Neutrophil (primary cell): ENCODE measurements around the gene CDK4.

Experiments
- H3K27ac ChIP-seq: fragments of 200-600 bp; sonication (generic); 2 replicates; pipeline ENCODE4 v1.5.1; 2016; ENCODE audit warnings: mild to moderate bottlenecking, moderate library complexity
- H3K27me3 ChIP-seq: fragments of 200-600 bp; sonication (generic); 2 replicates; pipeline ENCODE4 v1.6.0; 2016; ENCODE audit warnings: mild to moderate bottlenecking
- H3K36me3 ChIP-seq: fragments of 200-600 bp; sonication (generic); 2 replicates; pipeline ENCODE4 v1.5.1; 2017
- H3K4me1 ChIP-seq, 2 experiments: fragments of 200-600 bp in 1 of 2; sonication (generic) in 1 of 2; 1 replicate in 1 of 2; 2 replicates in 1 of 2; pipeline versions ENCODE4 v1.5.1 to v1.6.1; 2013 to 2016; ENCODE audit warnings: low read depth in 1 of 2, low read length in 1 of 2, mild to moderate bottlenecking in 1 of 2, moderate library complexity in 1 of 2; ENCODE audit not compliant: control insufficient read depth in 1 of 2, insufficient read depth in 1 of 2
- H3K4me3 ChIP-seq, 2 experiments: fragments of 200-600 bp in 1 of 2; sonication (generic) in 1 of 2; 1 replicate in 1 of 2; 2 replicates in 1 of 2; pipeline ENCODE4 v1.5.1; 2013 to 2016; ENCODE audit warnings: low read depth in 1 of 2, low read length in 1 of 2, mild to moderate bottlenecking in 1 of 2, moderate library complexity in 1 of 2
- H3K9me3 ChIP-seq: fragments of 200-600 bp; sonication (generic); 2 replicates; pipeline ENCODE4 v1.5.1; 2016
- CTCF ChIP-seq: fragments of 200-600 bp; sonication (generic); IDR thresholded peaks from 2 replicates; pipeline ENCODE4 v1.5.1; 2016; ENCODE audit warnings: antibody characterized with exemption

CDK4 gene

GRCh38 chr12:57739387-57739786, 12.7 kb downstream of the CDK4 start:
- Histone ChIP-seq H3K9me3 (no peaks in the 10 kb centered on the region), H3K4me1 (peaks cover 51 to 54% of the 10 kb centered on the region in 2 experiments), H3K27me3 (no peaks in the 10 kb centered on the region), H3K36me3 (peaks cover 54% of the 10 kb centered on the region), H3K4me3 (no peak overlapping the region), H3K27ac (peak overlapping the region; percentile 94)
- TF ChIP-seq CTCF, result no peak

DNA sequence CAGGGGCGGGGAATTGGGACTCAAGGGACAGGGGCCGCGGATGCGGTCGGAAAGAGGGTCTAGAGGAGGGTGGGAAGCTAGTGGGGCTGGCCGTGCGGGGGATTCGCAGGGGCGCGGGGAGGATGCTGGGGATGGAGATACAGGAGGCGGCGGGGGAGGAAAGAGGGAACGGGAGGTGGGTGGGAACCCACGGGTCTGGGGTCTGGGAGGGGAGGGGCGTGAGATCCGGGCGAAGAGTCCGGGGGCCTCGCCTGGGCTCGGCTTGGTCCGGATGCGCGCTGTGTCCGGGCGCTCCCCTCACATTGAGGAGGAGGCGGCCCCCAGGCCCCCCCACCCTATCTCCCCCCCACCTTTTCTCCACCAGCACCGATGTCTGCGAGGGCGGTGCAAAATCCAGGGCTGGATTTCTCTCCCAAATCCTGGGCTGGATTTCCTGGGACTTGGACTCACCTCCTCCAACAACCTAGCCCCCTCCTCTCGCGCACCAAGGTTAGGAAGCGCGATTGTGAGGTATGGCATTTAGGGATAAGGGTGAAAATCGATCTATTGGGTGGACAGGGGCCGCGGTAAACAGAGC, 13.4 kb downstream of the CDK4 start, which contains the start of gene AGAP2:
Gene AGAP2 (minus strand): TSS at position 82 of the 577 bp plus-strand sequence. CDS start 496 bp downstream, outside the sequence.
- no peak for TF ChIP-seq CTCF
- peaks cover 60% of the 10 kb centered on the region for H3K36me3 ChIP-seq
- H3K27ac ChIP-seq, result peak within 1 kb of the TSS; percentile 94
- H3K27me3 ChIP-seq, result no peaks in the 10 kb centered on the region
- peaks cover 45 to 48% of the 10 kb centered on the region in 2 experiments for H3K4me1 ChIP-seq
- H3K9me3 ChIP-seq, result no peaks in the 10 kb centered on the region
- H3K4me3 ChIP-seq, result no peak within 1 kb of the TSS

DNA sequence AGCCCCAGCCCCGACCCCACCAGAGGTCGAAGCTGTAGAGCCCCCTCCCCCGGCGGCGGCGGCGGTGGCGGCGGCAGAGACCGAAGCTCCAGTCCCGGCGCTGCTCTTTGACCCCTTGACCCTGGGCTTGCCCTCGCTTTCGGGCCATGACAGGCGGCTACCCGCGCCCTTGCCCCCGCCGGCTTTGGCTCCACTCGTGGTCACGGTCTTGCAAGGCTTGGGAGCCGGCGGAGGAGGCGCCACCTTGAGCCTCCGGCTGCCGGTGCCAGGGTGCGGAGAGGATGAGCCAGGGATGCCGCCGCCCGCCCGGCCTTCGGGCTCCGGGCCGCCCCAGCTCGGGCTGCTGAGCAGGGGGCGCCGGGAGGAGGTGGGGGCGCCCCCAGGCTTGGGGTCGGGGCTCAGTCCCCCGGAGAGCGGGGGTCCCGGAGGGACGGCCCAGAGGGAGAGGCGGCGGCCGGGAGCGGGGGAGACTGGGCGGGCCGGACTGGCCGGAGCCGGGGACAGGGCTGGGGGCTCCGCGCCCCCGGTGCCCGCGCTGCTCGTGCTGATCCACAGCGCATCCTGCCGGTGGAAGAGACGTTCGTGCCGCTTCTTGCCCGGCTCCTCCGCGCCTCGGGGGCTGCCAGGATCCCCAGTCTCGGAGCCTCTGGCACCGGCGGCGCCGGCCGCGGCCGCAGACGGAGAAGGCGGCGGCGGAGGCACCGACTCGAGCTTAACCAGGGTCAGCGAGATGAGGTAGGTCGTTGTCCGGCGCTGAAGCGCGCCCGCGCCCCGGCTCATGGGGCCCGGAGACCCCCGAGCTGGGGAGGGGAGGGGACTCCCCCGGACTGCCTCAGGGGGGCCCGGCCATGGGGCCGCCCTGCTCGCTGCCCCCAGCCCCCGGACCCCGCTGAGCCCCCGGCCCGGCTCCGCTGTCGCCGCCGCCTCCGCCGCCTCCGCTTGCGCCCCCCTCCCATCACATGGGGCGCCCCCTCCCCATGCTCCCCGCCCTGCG, 14.3 kb downstream of the CDK4 start:
- no peaks in the 10 kb centered on the region for H3K27me3 ChIP-seq
- H3K27ac ChIP-seq, result no peak overlapping the region
- H3K9me3 ChIP-seq, result no peaks in the 10 kb centered on the region
- H3K4me1 ChIP-seq, result peaks cover 38 to 39% of the 10 kb centered on the region in 2 experiments
- TF ChIP-seq CTCF, result no peak
- peaks cover 70% of the 10 kb centered on the region for H3K36me3 ChIP-seq
- H3K4me3 ChIP-seq, result no peak overlapping the region

GRCh38 chr12:57736741-57737466, 15.2 kb downstream of the CDK4 start:
- H3K36me3 ChIP-seq, result peaks cover 79% of the 10 kb centered on the region
- peaks cover 29 to 31% of the 10 kb centered on the region in 2 experiments for H3K4me1 ChIP-seq
- H3K9me3 ChIP-seq, result no peaks in the 10 kb centered on the region
- H3K27me3 ChIP-seq, result no peaks in the 10 kb centered on the region
- no peak overlapping the region for H3K4me3 ChIP-seq
- TF ChIP-seq CTCF, result no peak
- H3K27ac ChIP-seq, result no peak overlapping the region

GRCh38 chr12:57735952-57736740, 16.0 kb downstream of the CDK4 start:
- Histone ChIP-seq H3K9me3 (no peaks in the 10 kb centered on the region), H3K27me3 (no peaks in the 10 kb centered on the region), H3K36me3 (peaks cover 86% of the 10 kb centered on the region), H3K4me1 (peaks cover 23% of the 10 kb centered on the region in 2 experiments), H3K27ac (peak overlapping the region; percentile 9), H3K4me3 (no peak overlapping the region)
- no peak for TF ChIP-seq CTCF
